Measurements from ENCODE around the gene RNF126.
A peak's percentile ranks its signal among the peaks of the same experiment; 100 is the strongest.
"Not testable (repeated sequence)": the region's sequence is repeated elsewhere in the genome, so short reads cannot be mapped to it uniquely, and the experiment has no call there.

RNF126 gene

DNA sequence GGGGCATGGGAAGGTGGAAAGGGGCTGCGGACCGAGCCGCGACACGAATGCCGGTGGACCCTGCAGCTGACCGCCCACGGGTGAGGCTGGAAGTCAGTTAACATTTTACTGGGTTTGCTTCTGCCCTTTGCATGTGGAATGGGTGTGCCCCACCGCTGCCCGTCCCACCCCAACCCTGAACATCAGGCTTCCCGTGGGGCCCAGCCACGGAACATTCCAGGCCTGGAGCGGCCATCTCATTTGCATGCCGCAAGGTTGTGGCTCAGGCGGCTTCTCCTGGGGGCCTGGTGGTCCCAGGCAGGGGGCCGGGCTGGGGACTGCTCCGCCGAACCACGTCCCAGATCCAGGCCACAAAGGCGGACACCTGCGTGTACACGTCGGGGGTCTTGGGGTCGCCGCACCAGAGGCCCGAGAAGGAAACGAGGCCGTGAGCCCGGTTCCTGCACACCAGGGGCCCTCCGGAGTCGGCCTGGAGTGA is 22.5 kb upstream of the RNF126 start:
- no peak for DNase-seq (ENCODE audit: low spot score)

DNA sequence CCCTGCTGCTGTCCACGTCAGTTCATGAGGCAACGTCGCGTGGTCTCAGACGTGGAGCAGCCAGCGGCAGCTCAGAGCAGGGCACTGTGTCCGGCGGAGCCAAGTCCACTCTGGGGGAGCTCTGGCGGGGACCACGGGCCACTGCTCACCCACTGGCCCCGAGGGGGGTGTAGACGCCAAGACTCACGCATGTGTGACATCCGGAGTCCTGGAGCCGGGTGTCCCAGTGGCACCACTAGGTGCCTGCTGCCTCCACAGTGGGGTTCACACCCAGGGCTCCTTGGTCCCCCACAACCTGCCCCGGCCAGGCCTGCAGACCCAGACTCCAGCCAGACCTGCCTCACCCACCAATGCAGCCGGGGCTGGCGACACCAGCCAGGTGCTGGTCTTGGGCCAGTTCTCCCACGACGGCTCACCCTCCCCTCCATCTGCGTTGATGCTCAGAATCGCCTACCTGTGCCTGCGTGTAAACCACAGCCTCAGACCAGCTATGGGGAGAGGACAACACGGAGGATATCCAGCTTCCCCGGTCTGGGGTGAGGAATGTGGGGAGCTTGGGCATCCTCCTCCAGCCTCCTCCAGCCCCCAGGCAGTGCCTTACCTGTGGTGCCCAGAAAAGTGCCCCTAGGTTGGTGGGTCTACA is 19.8 kb upstream of the RNF126 start:
- no peak for DNase-seq (ENCODE audit: low spot score)

DNA sequence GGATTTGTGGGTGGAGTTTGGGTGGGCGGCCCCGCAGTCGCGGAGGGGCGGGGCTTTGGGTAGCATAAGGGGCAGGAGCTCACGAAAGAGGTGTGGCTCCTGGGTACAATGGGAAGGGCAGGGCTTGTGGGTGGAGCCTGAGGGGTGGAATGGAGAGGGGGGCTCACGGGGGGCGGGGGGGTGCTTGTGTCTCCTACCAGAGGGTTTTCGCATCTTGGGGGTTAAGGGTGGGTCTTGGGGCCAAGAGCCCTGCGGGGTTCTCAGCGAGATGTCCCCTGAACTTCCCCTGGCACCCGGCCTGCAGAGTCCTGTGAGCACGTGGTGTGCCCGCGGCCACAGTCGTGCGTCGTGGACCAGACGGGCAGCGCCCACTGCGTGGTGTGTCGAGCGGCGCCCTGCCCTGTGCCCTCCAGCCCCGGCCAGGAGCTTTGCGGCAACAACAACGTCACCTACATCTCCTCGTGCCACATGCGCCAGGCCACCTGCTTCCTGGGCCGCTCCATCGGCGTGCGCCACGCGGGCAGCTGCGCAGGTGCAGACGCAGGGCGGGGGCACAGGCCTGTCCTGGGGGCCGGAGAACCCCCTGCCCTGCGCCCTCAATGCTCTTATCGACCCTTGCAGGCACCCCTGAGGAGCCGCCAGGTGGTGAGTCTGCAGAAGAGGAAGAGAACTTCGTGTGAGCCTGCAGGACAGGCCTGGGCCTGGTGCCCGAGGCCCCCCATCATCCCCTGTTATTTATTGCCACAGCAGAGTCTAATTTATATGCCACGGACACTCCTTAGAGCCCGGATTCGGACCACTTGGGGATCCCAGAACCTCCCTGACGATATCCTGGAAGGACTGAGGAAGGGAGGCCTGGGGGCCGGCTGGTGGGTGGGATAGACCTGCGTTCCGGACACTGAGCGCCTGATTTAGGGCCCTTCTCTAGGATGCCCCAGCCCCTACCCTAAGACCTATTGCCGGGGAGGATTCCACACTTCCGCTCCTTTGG is 18.3 kb upstream of the RNF126 start:
- no peak for DNase-seq (ENCODE audit: low spot score)

DNA sequence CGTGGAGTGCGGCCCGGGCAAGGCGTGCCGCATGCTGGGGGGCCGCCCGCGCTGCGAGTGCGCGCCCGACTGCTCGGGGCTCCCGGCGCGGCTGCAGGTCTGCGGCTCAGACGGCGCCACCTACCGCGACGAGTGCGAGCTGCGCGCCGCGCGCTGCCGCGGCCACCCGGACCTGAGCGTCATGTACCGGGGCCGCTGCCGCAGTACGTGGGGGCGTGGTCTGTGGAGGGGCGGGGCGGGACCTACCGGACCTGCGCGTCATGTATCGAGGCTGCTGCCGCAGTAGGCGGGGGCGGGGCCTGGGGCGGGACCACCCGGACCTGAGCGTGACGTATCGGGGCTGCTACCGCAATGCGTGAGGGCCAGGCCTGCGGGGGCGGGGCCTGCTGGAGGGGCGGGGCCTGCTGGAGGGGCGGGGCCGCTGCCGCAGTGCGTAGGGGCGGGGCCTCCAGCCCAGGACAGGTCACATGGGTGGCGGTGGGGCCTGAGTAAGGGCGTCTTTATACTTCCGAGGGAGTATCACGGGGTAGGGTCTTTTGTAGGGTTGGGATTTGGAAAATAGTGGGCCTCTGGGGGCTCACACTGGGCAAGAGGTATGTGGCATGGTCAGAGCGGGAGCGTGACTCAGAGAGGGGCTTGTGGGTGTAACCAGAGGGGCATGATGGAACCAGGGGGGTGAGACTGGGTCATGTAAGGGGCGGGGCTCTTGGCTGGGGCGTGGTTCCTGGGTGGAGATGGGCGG is 17.4 kb upstream of the RNF126 start:
- peak; percentile 99 for DNase-seq (ENCODE audit: low spot score)

DNA sequence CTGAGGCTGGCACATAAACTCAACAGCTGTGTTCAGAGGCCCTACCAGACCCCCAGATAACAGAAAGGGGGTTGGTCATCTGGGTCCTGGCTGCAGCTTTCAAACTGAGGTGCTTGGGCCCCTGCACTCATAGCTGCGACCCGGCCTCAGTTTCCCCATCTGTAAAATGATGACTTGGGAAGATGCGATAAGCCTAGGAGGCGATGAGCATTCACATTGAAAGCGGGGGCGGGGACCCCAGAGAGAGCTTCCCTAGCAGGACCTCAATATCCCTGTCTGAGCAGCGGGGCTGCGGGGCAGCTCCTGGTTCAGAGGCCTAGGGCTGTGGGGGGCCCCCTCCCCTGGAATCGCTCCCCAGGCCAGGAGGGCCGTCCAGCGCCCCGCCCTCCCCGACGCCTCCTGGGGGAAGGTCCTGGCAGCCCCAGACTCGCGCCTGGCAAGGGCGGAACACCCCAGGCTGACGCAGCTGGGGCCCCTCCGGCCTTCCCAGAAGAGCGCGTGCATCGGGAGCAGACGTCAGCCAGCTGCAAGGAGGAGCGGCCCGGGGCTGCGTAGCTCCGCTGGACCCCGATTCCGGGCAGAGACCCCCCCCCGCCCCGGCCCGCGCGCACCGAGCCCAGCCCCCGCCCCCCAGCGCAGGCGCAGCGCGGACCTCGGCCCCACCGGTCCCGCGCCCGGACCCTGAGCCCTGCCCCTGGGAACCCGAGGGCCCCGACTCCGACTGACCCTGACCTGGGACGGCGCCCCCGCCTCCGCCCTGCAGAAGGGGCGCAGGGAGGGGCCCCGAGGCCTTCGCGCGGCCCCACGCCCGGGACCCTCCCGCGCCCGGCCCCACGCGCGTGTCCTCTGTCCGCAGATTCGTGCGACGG is 16.6 kb upstream of the RNF126 start:
- DNase-seq (ENCODE audit: low spot score), result peak; percentile 65

DNA sequence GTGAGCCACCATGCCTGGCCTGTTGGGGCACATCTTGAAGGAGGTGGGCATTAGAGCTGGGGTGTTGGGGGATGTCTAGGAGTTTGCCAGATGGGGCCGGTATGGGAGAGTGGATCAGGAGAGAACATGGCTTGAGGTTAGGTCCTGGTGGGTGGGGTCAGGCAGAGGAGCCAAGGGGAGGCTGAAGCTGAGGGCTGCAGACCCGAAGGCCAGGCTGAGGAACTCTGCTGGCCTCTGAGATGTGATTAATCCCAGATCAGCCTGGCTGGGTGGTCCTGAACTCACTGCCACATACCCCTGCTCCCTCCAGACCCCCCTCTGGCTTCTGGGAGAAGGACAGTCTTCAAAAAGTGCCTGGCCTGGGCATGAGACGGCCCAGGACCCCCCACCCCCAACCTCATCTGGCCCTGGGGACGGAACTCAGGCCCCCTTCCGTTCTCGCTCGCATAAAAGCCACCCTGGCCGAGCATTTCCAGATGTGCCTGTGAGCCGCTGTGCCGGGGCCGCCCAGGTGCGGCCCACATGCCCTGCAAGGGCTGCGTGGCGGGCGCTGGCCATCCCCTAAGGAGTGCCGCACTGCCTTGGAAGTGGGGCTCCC is 15.9 kb upstream of the RNF126 start:
- no peak for DNase-seq (ENCODE audit: low spot score)

DNA sequence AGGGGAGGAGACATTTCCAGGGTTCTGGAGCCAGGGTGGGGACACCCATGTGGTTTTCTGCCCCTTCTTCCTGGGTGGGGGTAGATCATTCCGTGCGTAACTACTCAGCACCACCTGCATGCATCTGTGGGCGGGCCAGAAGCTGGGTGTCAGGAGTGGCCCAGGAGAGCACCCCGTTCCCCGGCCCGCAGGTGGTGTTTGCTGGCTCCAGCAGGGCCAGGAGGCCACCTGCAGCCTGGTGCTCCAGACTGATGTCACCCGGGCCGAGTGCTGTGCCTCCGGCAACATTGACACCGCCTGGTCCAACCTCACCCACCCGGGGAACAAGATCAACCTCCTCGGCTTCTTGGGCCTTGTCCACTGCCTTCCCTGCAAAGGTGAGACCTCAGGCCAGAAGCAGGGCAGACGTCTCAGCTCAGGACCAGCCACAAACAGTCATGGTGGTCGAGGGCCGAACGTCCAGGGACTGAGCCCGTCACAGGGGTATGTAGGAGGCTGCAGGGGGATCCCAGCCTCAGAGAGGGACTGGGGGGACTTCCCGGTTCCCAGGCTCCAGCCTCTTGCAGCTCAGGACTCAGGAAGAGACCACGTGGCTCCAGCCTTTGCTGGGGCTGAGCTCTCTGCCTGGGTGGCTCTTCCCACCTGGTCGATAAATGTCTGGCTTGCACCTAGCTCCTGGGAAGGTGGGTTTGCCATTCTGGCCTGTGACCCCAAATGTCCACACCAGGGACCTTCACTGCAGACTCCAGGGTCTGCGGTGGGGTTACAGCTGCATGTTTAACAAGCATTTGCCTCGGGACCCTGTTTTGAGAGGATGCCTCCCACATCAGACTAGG is 14.8 kb upstream of the RNF126 start:
- peak; percentile 88 for DNase-seq (ENCODE audit: low spot score)

DNA sequence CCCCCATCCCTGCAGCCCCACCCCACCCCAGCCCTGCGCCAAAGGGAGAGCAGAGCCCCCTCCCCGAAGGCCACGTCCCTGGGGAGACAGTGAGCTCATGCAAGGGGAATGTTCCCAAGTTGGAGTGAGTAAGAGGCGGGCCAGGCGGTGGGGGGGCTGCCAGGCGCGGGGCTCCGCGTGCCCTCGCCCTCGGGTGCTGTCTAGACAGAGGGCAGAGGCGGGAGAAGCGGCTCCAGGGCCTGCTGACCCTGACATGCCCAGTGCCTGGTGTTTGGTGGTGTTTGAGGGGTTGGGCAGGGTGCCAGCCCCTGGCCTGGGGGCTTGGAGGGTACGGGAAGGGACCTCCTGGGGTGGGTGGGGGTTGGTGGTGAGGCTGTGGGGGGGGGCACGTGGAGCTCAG is 14.2 kb upstream of the RNF126 start:
- DNase-seq (ENCODE audit: low spot score), result peak; percentile 95

DNA sequence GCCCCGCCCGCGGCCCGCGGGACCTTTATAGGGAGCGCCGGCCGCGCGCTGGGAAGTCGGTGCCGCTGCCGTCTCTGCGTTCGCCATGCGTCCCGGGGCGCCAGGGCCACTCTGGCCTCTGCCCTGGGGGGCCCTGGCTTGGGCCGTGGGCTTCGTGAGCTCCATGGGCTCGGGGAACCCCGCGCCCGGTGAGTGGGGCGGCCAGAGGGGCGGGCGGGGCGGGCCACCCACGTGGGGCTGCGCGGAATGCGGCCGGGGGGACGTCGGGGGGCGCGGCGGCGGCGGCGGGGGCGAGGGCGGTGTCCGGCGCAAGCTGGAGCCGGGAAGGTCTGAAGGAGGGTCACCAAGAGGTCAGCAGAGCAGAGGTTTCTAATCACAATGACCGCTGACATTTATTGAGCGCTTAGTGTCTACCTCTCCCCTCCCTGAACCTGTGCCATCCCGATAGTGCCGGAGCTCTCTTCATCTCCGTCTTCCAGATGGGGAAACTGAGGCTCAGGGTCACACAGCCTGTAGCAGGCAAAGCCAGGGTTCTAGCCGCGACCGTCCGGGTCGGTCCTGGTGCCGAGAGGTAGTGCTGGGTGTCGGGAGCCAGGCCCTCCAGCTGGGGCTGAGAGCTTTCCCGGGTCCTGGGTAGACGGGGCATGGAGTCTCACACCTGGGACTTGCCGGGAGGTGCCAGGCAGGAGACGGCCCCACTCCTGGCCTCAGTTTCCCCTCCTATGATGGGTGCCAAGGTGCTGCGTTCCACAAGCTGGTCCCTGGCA is 13.5 kb upstream of the RNF126 start, which contains the start of gene FSTL3:
Gene FSTL3 (plus strand): TSS at position 54 of the 767 bp plus-strand sequence. CDS start 32 bp downstream, at position 86.
- DNase-seq (ENCODE audit: low spot score), result peak; percentile 57

DNA sequence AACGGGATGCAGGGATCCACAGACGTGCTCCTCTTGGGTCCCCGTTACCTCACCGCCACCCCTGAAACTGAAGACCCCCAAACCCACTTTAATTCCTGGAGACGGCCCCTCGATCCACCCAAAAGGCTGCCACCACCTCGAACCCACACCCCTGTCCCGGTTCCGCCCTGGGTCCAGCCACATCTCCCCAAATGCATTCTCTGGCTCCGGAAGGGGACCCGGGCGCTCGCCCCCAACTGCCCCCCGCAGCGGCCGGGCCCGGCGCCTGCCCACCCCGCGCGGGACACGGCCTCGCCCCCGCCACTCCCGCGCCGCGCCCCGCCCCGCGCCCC is 13.0 kb upstream of the RNF126 start:
- DNase-seq (ENCODE audit: low spot score), result no peak

DNA sequence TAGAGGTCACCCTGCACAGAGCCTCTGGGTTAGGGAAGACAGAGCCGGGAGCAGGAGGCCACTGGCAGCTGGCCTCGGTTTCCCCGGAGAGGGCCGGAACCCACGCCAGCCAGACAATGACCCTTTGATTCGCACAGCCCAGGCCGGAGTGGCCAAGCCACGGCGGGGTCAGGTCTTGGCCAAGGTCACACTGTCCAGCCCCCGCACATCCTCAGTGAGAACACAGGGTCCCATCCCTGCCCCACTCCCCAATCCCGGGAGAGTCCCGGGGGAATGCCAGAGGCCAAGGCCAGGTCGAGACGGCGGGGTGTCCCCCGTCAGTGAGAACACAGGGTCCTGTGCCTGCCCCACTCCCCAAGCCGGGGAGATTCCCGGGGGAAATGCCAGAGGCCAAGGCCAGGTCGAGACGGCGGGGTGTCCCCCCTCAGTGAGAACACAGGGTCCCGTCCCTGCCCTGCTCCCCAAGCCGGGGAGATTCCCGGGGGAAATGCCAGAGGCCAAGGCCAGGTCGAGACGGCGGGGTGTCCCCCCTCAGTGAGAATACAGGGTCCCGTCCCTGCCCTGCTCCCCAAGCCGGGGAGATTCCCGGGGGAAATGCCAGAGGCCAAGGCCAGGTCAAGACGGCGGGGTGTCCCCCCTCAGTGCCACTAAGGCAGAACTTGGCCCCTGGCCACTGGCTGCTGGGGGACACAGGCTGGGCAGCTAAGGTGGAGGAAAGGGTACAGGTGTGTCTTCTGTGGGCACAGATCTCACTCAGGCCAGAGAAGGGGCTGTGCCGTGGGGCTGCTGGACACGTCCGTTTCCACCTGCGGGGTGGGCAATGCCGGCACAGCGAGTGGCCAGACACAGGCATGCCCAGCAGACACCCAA is 11.5 kb upstream of the RNF126 start:
- DNase-seq (ENCODE audit: low spot score), result no peak

DNA sequence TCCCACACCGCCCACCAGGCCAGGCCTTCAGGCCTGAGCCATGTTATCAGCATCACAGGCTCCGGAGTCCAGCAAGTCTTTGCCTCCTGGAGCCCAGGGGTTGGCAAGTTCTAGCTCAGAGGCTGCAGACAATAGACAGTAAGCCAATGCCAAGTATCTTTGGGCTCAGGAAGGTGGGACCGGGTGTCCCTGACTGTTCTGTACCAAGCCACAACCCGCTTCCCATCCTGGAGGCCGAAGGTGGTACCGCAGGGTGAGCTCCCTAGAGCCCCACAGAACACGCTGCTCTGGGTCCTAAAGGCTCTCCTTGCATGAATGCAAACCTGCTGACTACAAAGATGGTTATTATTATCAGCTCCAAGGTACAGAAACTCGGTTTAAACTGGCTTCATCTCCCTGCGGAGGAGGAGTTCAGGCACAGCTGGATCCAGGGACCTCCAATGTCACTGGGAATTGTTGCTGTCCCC is 7.6 kb upstream of the RNF126 start:
- DNase-seq (ENCODE audit: low spot score), result no peak

DNA sequence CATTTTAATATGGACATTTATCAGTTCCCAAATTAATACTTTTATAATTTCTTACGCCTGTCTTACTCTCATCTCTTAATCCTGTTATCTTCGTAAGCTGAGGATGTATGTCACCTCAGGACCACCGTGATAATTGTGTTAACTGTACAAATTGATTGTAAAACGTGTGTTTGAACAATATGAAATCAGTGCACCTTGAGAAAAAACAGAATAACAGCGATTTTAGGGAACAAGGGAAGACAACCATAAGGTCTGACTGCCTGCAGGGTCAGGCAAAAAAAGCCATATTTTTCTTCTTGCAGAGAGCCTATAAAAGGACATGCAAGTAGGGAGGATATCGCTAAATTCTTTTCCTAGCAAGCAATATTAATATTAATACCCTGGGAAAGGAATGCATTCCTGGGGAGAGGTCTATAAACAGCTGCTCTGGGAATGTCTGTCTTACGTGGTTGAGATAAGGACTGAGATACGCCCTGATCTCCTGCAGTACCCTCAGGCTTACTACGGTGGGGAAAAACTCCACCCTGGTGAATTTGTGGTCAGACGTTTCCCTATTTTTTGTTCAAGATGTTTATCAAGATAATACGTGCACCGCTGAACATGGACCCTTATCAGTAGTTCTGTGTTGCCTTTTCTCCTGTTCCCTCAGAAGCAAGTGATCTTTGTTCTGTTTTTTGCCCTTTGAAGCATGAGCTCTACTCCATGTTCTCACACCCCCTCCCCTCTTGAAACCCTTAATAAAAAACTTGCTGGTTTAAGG is 5.8 kb upstream of the RNF126 start:
- not testable (repeated sequence) for DNase-seq (ENCODE audit: low spot score)

DNA sequence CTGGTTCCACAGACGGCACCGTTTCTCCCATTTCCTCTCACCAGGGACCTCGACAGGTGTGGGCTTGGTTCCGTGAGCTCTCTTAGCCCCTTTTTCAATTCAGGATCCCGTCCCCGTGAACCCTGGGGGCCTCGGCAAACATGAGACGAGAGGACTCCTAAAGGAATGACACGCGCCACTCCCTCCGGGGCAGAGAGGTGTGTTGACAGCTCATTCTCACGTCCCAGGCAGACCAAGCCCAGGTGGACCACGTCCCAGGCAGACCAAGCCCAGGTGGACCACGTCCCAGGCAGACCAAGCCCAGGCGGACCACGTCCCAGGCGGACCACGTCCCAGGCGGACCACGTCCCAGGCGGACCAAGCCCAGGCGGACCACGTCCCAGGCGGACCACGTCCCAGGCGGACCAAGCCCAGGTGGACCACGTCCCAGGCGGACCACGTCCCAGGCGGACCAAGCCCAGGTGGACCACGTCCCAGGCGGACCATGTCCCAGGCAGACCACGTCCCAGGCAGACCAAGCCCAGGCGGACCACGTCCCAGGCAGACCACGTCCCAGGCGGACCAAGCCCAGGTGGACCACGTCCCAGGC is 4.1 kb upstream of the RNF126 start:
- not testable (repeated sequence) for DNase-seq (ENCODE audit: low spot score)

DNA sequence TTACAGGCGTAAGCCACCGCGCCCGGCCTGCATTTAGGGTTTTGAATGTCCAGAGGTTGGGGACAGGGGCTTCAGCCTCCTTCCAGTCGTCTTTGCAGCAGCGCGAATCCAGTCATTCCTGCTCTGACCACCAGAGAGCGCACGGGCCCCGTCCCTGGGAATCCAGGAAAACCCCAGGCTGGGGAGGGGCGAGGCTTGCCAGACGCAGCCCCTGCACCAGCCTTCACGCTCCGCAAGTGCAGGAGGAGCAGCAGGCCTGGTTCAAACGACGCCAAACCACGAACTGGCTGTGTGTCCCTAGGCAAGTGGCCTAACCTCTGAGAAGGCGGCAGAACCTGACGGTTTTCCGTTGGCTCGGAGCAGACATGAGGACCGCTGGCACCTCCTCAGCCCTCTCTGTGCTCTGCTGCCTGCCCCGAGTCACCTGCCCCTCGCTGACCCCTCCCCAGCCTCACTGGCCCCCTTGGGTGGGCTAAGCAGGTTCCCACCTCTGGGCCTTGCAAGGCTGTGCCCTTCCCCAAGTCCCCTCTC is 2.0 kb upstream of the RNF126 start:
- DNase-seq (ENCODE audit: low spot score), result peak; percentile 81

DNA sequence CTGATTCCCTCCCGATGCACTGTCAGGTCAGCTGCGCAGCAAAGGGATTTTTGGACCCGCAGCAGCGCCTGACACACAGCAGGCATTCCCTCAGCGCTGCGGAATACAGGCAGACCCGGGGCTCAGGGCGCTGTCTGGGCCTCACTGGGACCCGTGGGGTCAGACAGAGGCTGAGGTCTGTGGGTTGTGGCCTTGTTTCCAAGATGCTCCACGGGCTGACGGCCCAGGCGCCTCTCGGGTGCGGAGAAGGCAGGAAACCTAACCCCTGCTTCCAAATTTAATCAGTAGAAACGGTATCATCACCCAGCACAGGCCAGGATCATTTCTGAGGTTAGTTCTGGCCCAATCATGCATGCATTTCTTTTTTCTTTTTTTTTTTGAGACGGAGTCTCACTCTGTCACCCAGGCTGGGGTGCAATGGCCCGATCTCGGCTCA is 686 bp upstream of the RNF126 start:
- DNase-seq (ENCODE audit: low spot score), result no peak

All from kidney tubule cell (primary cell).